Measurements from ENCODE around the gene GPX7. TPM values are rescaled to one million over a fixed set of nuclear protein-coding genes. Genes with fewer than 3 reads are reported as not detected.

Gene GPX7
- total RNA-seq, 3 donors from 2014 or later: 17.8 to 24.7 (median 20.3) TPM

DNA sequence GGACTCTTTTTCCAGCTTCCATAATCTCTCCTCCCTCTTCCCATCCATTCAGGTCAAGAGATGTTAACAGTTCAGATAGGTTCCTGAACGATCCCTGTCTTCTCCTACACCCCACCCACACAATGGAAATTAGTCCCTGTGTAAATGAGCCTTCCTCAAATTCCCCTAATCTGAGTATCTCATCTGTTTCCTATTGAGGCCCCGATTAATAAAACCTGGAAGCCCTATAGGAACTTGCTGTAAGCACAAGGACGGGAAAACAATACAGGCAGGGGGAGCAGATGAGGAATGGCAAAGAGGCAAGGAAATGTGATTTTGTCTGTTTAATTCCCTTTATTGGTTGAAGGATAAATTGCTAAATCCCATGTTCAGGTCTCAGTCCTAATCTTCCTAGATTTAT is 7.1 kb upstream of the GPX7 start:
- TF ChIP-seq POLR2AphosphoS5 (IDR thresholded peaks at IDR 0.05): no peak
- TF ChIP-seq, protein P1, sequence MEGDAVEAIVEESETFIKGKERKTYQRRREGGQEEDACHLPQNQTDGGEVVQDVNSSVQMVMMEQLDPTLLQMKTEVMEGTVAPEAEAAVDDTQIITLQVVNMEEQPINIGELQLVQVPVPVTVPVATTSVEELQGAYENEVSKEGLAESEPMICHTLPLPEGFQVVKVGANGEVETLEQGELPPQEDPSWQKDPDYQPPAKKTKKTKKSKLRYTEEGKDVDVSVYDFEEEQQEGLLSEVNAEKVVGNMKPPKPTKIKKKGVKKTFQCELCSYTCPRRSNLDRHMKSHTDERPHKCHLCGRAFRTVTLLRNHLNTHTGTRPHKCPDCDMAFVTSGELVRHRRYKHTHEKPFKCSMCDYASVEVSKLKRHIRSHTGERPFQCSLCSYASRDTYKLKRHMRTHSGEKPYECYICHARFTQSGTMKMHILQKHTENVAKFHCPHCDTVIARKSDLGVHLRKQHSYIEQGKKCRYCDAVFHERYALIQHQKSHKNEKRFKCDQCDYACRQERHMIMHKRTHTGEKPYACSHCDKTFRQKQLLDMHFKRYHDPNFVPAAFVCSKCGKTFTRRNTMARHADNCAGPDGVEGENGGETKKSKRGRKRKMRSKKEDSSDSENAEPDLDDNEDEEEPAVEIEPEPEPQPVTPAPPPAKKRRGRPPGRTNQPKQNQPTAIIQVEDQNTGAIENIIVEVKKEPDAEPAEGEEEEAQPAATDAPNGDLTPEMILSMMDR (IDR thresholded peaks at IDR 0.05): no peak
- TF ChIP-seq POLR2A (IDR thresholded peaks at IDR 0.05): no peak
- intact Hi-C loops (cut with DNase I; ENCODE audit: low total_unique reads): no loop called here
- H3K4me1 ChIP-seq: no peaks in the 10 kb centered on the region

DNA sequence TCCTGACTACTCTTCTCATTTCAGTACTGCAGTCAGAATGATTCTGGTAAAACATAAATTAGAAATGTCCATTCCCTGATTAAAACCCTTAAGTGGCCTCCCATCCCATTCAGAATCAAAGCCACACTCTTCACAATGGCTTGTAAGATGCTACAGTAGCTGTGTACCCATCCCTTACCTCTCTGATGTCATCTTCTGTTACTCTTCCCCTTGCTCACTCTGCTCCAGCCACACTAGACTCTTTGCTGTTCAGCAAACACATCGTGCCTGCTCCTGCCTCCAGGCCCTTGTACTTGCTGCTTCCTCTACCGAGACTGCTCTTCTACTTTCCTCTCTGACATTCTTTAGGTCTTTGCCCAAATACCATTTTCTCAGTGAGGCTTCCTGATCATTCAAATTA is 4.3 kb upstream of the GPX7 start:
- DNase-seq (ENCODE audit: low spot score in 2 of 2): no peak
- Histone ChIP-seq H3K4me3 (no peak overlapping the region), H3K4me1 (no peaks in the 10 kb centered on the region), H3K27ac (no peak overlapping the region), H3K36me3 (no peaks in the 10 kb centered on the region), H3K9me3 (no peaks in the 10 kb centered on the region), H3K27me3 (no peaks in the 10 kb centered on the region)
- intact Hi-C loops (cut with DNase I; ENCODE audit: low total_unique reads): no loop called here
- TF ChIP-seq, protein P1 (IDR thresholded peaks at IDR 0.05): no peak
- TF ChIP-seq POLR2A (IDR thresholded peaks at IDR 0.05) (no peak), POLR2AphosphoS5 (IDR thresholded peaks at IDR 0.05) (no peak)

More for the DNA sequence above, 7.1 kb upstream of the GPX7 start:
- Histone ChIP-seq H3K27ac (no peak overlapping the region), H3K4me3 (no peak overlapping the region), H3K36me3 (no peaks in the 10 kb centered on the region), H3K27me3 (no peaks in the 10 kb centered on the region), H3K9me3 (no peaks in the 10 kb centered on the region)
- no peak for DNase-seq (ENCODE audit: low spot score in 2 of 2)

DNA sequence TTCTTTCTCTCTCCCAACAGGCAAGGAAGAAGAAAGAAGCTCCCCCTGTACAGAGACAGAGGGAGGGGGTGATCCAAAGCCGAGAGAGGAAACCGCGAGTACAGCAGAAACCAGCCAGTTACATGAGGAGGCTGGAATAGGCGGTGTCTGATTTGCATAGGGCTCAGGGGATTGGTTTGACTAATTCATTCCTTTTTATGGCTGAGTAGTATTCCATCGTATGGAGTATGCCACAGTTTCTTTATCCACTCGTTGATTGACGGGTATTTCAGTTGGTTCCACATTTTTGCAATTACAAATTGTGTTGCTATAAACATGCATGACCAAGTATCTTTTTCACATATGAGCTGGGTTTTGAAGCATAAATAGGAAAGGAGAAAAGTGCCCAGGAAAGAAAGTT is 3.4 kb upstream of the GPX7 start:
- intact Hi-C loops (cut with DNase I; ENCODE audit: low total_unique reads): no loop called here
- H3K27ac ChIP-seq: no peak overlapping the region
- H3K4me1 ChIP-seq: peaks cover 0 to under 1% of the 10 kb centered on the region in 2 donors
- no peak for DNase-seq (ENCODE audit: low spot score in 2 of 2)
- TF ChIP-seq, protein P1 (IDR thresholded peaks at IDR 0.05): no peak
- TF ChIP-seq POLR2A (IDR thresholded peaks at IDR 0.05): no peak
- no peak for TF ChIP-seq POLR2AphosphoS5 (IDR thresholded peaks at IDR 0.05)
- no peak overlapping the region for H3K4me3 ChIP-seq
- no peaks in the 10 kb centered on the region for H3K36me3 ChIP-seq
- no peaks in the 10 kb centered on the region for H3K27me3 ChIP-seq
- no peaks in the 10 kb centered on the region for H3K9me3 ChIP-seq

DNA sequence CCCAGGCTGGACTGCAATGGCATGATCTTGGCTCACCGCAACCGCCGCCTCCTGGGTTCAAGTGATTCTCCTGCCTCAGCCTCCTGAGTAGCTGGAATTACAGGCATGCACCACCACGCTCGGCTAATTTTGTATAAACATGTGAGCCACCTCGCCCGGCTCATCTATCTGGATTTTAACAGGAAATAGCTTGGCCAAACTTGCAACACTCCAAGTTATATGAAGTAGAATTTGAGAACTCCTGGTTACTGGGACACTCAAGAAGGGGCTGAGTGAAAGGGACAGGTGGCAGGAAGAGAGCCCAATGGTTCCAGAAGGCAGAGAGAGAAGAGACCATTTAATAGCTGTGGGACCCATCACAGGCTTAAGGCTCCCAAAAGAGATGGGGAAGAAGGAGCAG is 2.9 kb upstream of the GPX7 start:
- intact Hi-C loops (cut with DNase I; ENCODE audit: low total_unique reads): no loop called here
- Histone ChIP-seq H3K9me3 (no peaks in the 10 kb centered on the region), H3K4me3 (no peak overlapping the region), H3K4me1 (peaks cover 0 to 5% of the 10 kb centered on the region in 2 donors), H3K27me3 (no peaks in the 10 kb centered on the region), H3K27ac (no peak overlapping the region), H3K36me3 (no peaks in the 10 kb centered on the region)
- TF ChIP-seq POLR2AphosphoS5 (IDR thresholded peaks at IDR 0.05): no peak
- TF ChIP-seq, protein P1 (IDR thresholded peaks at IDR 0.05): no peak
- TF ChIP-seq POLR2A (IDR thresholded peaks at IDR 0.05): no peak
- no peak for DNase-seq (ENCODE audit: low spot score in 2 of 2)

DNA sequence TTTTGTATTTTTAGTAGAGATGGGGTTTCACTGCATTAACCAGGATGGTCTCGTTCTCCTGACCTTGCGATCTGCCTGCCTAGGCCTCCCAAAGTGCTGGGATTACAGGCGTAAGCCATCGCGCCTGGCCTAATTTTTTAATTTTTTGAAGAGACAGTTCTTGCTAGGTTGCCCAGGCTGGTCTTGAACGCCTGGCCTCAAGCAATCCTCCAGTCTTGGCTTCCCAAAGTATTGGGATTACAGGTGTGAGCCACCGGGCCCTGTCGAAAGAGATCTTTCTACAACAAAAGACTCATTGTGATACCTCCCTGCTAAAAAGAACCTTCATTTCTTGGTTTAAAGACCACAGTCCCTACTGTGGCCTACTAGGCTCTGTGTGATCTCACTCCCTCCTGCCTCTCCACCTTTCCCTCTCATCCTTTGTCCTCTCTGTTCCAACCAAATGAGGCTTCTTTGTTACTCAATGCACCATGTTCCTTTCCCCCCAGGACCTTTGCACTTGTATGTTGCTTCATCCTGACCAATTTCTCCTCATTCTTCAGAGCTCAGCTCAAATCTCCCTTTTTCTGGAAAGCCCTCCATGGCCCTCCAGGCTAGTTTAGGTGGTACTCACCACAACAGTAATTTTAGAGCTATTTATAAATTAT is 1.5 kb upstream of the GPX7 start:
- DNase-seq (ENCODE audit: low spot score in 2 of 2): no peak
- Histone ChIP-seq H3K27ac (no peak overlapping the region), H3K36me3 (no peaks in the 10 kb centered on the region), H3K9me3 (no peaks in the 10 kb centered on the region), H3K4me1 (peaks cover 0 to 5% of the 10 kb centered on the region in 2 donors), H3K4me3 (no peak overlapping the region), H3K27me3 (no peaks in the 10 kb centered on the region)
- intact Hi-C loops (cut with DNase I; ENCODE audit: low total_unique reads): no loop called here
- TF ChIP-seq, protein P1 (IDR thresholded peaks at IDR 0.05): no peak
- no peak for TF ChIP-seq POLR2AphosphoS5 (IDR thresholded peaks at IDR 0.05)
- TF ChIP-seq POLR2A (IDR thresholded peaks at IDR 0.05): no peak

All from breast epithelium (tissue), 4 donors.